Activated CD4-positive, alpha-beta T cell treated with anti-CD3 and anti-CD28 coated beads for 36 hours (primary cell): ENCODE data around the gene ABCC11. TPM values are rescaled to one million over a fixed set of nuclear protein-coding genes. Genes with fewer than 3 reads are reported as not detected.

Experiments used
- ATAC-seq: fragments of 200-7000 bp; cut with Tn5 transposase; one replicate; pipeline ENCODE4 v1.10.0; 2021; ENCODE audit warnings: mild to moderate bottlenecking, moderate library complexity
- CTCF ChIA-PET: fragments of 350-600 bp; sonication (Branson Sonifier 250); formaldehyde crosslinking; loops from one replicate; lab custom pipeline; 2021; ENCODE audit warnings: antibody characterized with exemption; lab: Charles Lee
- POLR2A ChIA-PET: fragments of 350-600 bp; sonication (Branson Sonifier 250); formaldehyde crosslinking; loops from one replicate; lab custom pipeline; 2021; ENCODE audit warnings: antibody characterized with exemption, inconsistent platforms; lab: Charles Lee
- DNase-seq: peaks from one replicate; pipeline ENCODE4 v3.0.0-alpha.2; 2020
- H3K27ac Mint-ChIP-seq: one replicate; pipeline ENCODE4 v1.8.0; 2021; ENCODE audit warnings: mixed read lengths
- H3K27me3 Mint-ChIP-seq: one replicate; pipeline ENCODE4 v1.8.0; 2021; ENCODE audit warnings: mixed read lengths
- H3K36me3 Mint-ChIP-seq: one replicate; pipeline ENCODE4 v1.8.0; 2021; ENCODE audit warnings: low read depth, mixed read lengths
- H3K4me1 Mint-ChIP-seq: one replicate; pipeline ENCODE4 v1.8.0; 2021; ENCODE audit warnings: mixed read lengths
- H3K4me3 Mint-ChIP-seq: one replicate; pipeline ENCODE4 v1.8.0; 2021; ENCODE audit warnings: mild to moderate bottlenecking, moderate library complexity, mixed read lengths
- H3K9me3 Mint-ChIP-seq: one replicate; pipeline ENCODE4 v1.8.0; 2021; ENCODE audit warnings: low read depth, mixed read lengths
- intact Hi-C, 2 experiments: fragments of 100-400 bp; cut with DNase I in 1 of 2; cut with micrococcal nuclease in 1 of 2; formaldehyde crosslinking; loops; one replicate each; pipeline versions ENCODE4 v1.14.2 to v1.15.1; 2022 to 2024; cut with DNase I, micrococcal nuclease
- total RNA-seq, 2 experiments: library from RNA; stranded (reverse); gene quantifications; one replicate each; pipeline ENCODE4 v1.2.3, GENCODE V29; 2021

The ABCC11 gene
- total RNA-seq, 2 experiments from 2014 or later, result 0.07 to 0.35 TPM

- ChIA-PET POLR2A (no interaction called here), CTCF (interaction anchor here (0.6 to 2.7 kb wide), 5 partner anchors 19 to 398 kb away, joined by 3 to 12 read pairs (median 4); no protein-coding TSS in a partner anchor)
- peak overlapping the region; percentile 20 for H3K4me3 Mint-ChIP-seq
- H3K9me3 Mint-ChIP-seq, result no peaks in the 10 kb centered on the region
- H3K4me1 Mint-ChIP-seq, result peaks cover 22% of the 10 kb centered on the region
- H3K27ac Mint-ChIP-seq, result peak overlapping the region; percentile 65
- DNase-seq (peak; percentile 72), ATAC-seq (peak; percentile 83)
- H3K36me3 Mint-ChIP-seq, result no peaks in the 10 kb centered on the region
- intact Hi-C loops, result loop anchor here (1.0 to 10.0 kb wide), 10 partner anchors 12 to 1117 kb away; partner anchors contain the start of gene LONP2 (in 1 of the 2)
- H3K27me3 Mint-ChIP-seq, result peaks cover 5% of the 10 kb centered on the region
Measured at GRCh38 chr16:48231727-48232492, 15.4 kb downstream of the ABCC11 start.

- intact Hi-C loops, result no loop called here
- DNase-seq (no peak), ATAC-seq (no peak)
- ChIA-PET POLR2A (no interaction called here), CTCF (no interaction called here)
- Mint-ChIP-seq H3K27me3 (peaks cover 5% of the 10 kb centered on the region), H3K9me3 (no peaks in the 10 kb centered on the region), H3K4me3 (no peak overlapping the region), H3K27ac (no peak overlapping the region), H3K36me3 (no peaks in the 10 kb centered on the region), H3K4me1 (no peaks in the 10 kb centered on the region)
Measured at GRCh38 chr16:48225456-48225855, 21.9 kb downstream of the ABCC11 start.

- ATAC-seq (no peak), DNase-seq (no peak)
- Mint-ChIP-seq H3K4me3 (no peak overlapping the region), H3K9me3 (peaks cover 3% of the 10 kb centered on the region), H3K36me3 (no peaks in the 10 kb centered on the region), H3K27me3 (no peaks in the 10 kb centered on the region), H3K4me1 (no peaks in the 10 kb centered on the region), H3K27ac (no peak overlapping the region)
- CTCF ChIA-PET, result no interaction called here
- intact Hi-C loops, result no loop called here
- POLR2A ChIA-PET, result no interaction called here
Measured at GRCh38 chr16:48223490-48223889, 23.8 kb downstream of the ABCC11 start.

- H3K27ac Mint-ChIP-seq, result no peak overlapping the region
- ChIA-PET CTCF (no interaction called here), POLR2A (no interaction called here)
- no peaks in the 10 kb centered on the region for H3K4me1 Mint-ChIP-seq
- H3K4me3 Mint-ChIP-seq, result no peak overlapping the region
- H3K9me3 Mint-ChIP-seq, result peaks cover 6% of the 10 kb centered on the region
- no peaks in the 10 kb centered on the region for H3K36me3 Mint-ChIP-seq
- H3K27me3 Mint-ChIP-seq, result no peaks in the 10 kb centered on the region
- no peak for ATAC-seq
- DNase-seq, result no peak
- intact Hi-C loops, result no loop called here
Measured at GRCh38 chr16:48220891-48221290, 26.4 kb downstream of the ABCC11 start.

GRCh38 chr16:48218473-48218872 lies 28.9 kb downstream of the ABCC11 start:
- no peaks in the 10 kb centered on the region for H3K4me1 Mint-ChIP-seq
- intact Hi-C loops, result no loop called here
- no peak overlapping the region for H3K4me3 Mint-ChIP-seq
- ChIA-PET POLR2A (interaction anchor here (0.6 kb wide), 1 partner anchor 1978 kb away, joined by 3 read pairs; no protein-coding TSS in a partner anchor), CTCF (interaction anchor here (1.0 to 1.6 kb wide), 2 partner anchors 17 to 53 kb away, joined by 3 to 5 read pairs; no protein-coding TSS in a partner anchor)
- H3K27me3 Mint-ChIP-seq, result no peaks in the 10 kb centered on the region
- H3K27ac Mint-ChIP-seq, result no peak overlapping the region
- no peak for ATAC-seq
- DNase-seq, result no peak
- H3K36me3 Mint-ChIP-seq, result no peaks in the 10 kb centered on the region
- H3K9me3 Mint-ChIP-seq, result peaks cover 6% of the 10 kb centered on the region

- Mint-ChIP-seq H3K27ac (no peak overlapping the region), H3K9me3 (peaks cover 6% of the 10 kb centered on the region), H3K4me1 (no peaks in the 10 kb centered on the region), H3K27me3 (no peaks in the 10 kb centered on the region), H3K4me3 (no peak overlapping the region), H3K36me3 (no peaks in the 10 kb centered on the region)
- ChIA-PET CTCF (no interaction called here), POLR2A (no interaction called here)
- intact Hi-C loops, result no loop called here
- DNase-seq (no peak), ATAC-seq (no peak)
Measured at GRCh38 chr16:48217708-48218107, 29.6 kb downstream of the ABCC11 start.

- H3K36me3 Mint-ChIP-seq, result no peaks in the 10 kb centered on the region
- intact Hi-C loops, result no loop called here
Measured at GRCh38 chr16:48215738-48216137, 31.6 kb downstream of the ABCC11 start.

GRCh38 chr16:48212033-48212432 lies 35.3 kb downstream of the ABCC11 start:
- H3K36me3 Mint-ChIP-seq, result no peaks in the 10 kb centered on the region
- ChIA-PET POLR2A (no interaction called here), CTCF (interaction anchor here (0.6 to 1.2 kb wide), 5 partner anchors 8 to 1328 kb away, joined by 3 to 6 read pairs (median 3); no protein-coding TSS in a partner anchor)
- ATAC-seq (no peak), DNase-seq (no peak)
- no peaks in the 10 kb centered on the region for H3K9me3 Mint-ChIP-seq
- H3K27me3 Mint-ChIP-seq, result no peaks in the 10 kb centered on the region
- H3K4me3 Mint-ChIP-seq, result no peak overlapping the region
- intact Hi-C loops, result no loop called here
- H3K27ac Mint-ChIP-seq, result no peak overlapping the region
- no peaks in the 10 kb centered on the region for H3K4me1 Mint-ChIP-seq

More at GRCh38 chr16:48215738-48216137, 31.6 kb downstream of the ABCC11 start:
- ChIA-PET CTCF (no interaction called here), POLR2A (no interaction called here)
- no peaks in the 10 kb centered on the region for H3K4me1 Mint-ChIP-seq
- ATAC-seq (no peak), DNase-seq (no peak)
- peaks cover 6% of the 10 kb centered on the region for H3K9me3 Mint-ChIP-seq
- H3K4me3 Mint-ChIP-seq, result no peak overlapping the region
- H3K27ac Mint-ChIP-seq, result no peak overlapping the region
- H3K27me3 Mint-ChIP-seq, result no peaks in the 10 kb centered on the region

GRCh38 chr16:48210747-48211146 lies 36.6 kb downstream of the ABCC11 start:
- H3K27me3 Mint-ChIP-seq, result peaks cover 3% of the 10 kb centered on the region

GRCh38 chr16:48206594-48207242 lies 40.6 kb downstream of the ABCC11 start:
- CTCF ChIA-PET, result interaction anchor here (0.7 kb wide), 1 partner anchor 1231 kb away, joined by 3 read pairs; no protein-coding TSS in a partner anchor
- Mint-ChIP-seq H3K27ac (no peak overlapping the region), H3K4me3 (no peak overlapping the region), H3K9me3 (no peaks in the 10 kb centered on the region), H3K27me3 (peaks cover 5% of the 10 kb centered on the region), H3K36me3 (no peaks in the 10 kb centered on the region), H3K4me1 (no peaks in the 10 kb centered on the region)
- POLR2A ChIA-PET, result no interaction called here
- peak; percentile 11 for DNase-seq
- intact Hi-C loops, result no loop called here
- peak; percentile 69 for ATAC-seq

More at GRCh38 chr16:48210747-48211146, 36.6 kb downstream of the ABCC11 start:
- Mint-ChIP-seq H3K4me1 (no peaks in the 10 kb centered on the region), H3K36me3 (no peaks in the 10 kb centered on the region), H3K9me3 (no peaks in the 10 kb centered on the region), H3K27ac (no peak overlapping the region), H3K4me3 (no peak overlapping the region)
- DNase-seq (no peak), ATAC-seq (no peak)
- POLR2A ChIA-PET, result no interaction called here
- intact Hi-C loops, result no loop called here
- CTCF ChIA-PET, result interaction anchor here (1.0 kb wide), 1 partner anchor 46 kb away, joined by 6 read pairs; no protein-coding TSS in a partner anchor

- peaks cover 5% of the 10 kb centered on the region for H3K27me3 Mint-ChIP-seq
- ATAC-seq (no peak), DNase-seq (no peak)
- H3K36me3 Mint-ChIP-seq, result no peaks in the 10 kb centered on the region
- intact Hi-C loops, result no loop called here
- POLR2A ChIA-PET, result no interaction called here
- no peak overlapping the region for H3K4me3 Mint-ChIP-seq
- H3K4me1 Mint-ChIP-seq, result no peaks in the 10 kb centered on the region
- no peaks in the 10 kb centered on the region for H3K9me3 Mint-ChIP-seq
- no peak overlapping the region for H3K27ac Mint-ChIP-seq
- CTCF ChIA-PET, result no interaction called here
Measured at GRCh38 chr16:48204825-48205151, 42.6 kb downstream of the ABCC11 start.
